IMR-90 (cell line): ENCODE measurements around the gene PSEN1. TPM values are rescaled to one million over a fixed set of nuclear protein-coding genes. Genes with fewer than 3 reads are reported as not detected.
A peak's percentile ranks its signal among the peaks of the same experiment; 100 is the strongest.

ENCODE experiments used
- ATAC-seq: fragments of 200-7000 bp; cut with Tn5 transposase; 2 replicates; pipeline ENCODE4 v1.9.1; 2020; ENCODE audit warnings: low read depth, mild to moderate bottlenecking, moderate library complexity
- BruUV-seq: library from RNA; stranded (reverse); fragments of 400-500 nt; replicated peaks from 2 replicates; lab custom pipeline; 2021; lab: Mats Ljungman, UMichigan
- CTCF ChIA-PET: fragments of 300-600 bp; formaldehyde crosslinking; extraction: SDS; loops from one replicate; lab custom pipeline; 2021; ENCODE audit warnings: antibody characterized with exemption; lab: Yijun Ruan, JAX
- POLR2A ChIA-PET: fragments of 300-600 bp; sonication (Branson Sonifier 250); formaldehyde crosslinking; loops from one replicate; lab custom pipeline; 2022; ENCODE audit warnings: antibody characterized with exemption; ENCODE audit not compliant: unreplicated experiment; lab: Charles Lee
- DNase-seq: peaks from one replicate; pipeline ENCODE4 v3.0.0; 2013
- H2AFZ ChIP-seq: replicated peaks from 2 replicates; pipeline ENCODE3; 2013; ENCODE audit warnings: low read length, mild to moderate bottlenecking; ENCODE audit not compliant: poor library complexity
- H2AK5ac ChIP-seq: 2 replicates; pipeline ENCODE4 v1.6.1; 2013; ENCODE audit warnings: low read depth, low read length, inconsistent platforms
- H2AK9ac ChIP-seq: replicated peaks from 2 replicates; pipeline ENCODE3; 2013; ENCODE audit warnings: mild to moderate bottlenecking, low read depth, low read length, moderate library complexity; ENCODE audit not compliant: poor library complexity
- H2BK120ac ChIP-seq: 2 replicates; pipeline ENCODE4 v1.6.1; 2013; ENCODE audit warnings: low read depth, low read length, inconsistent platforms
- H2BK15ac ChIP-seq: 3 replicates; pipeline ENCODE4 v1.6.1; 2013; ENCODE audit warnings: low read depth, low read length, inconsistent platforms
- H2BK20ac ChIP-seq: 2 replicates; pipeline ENCODE4 v1.6.1; 2013; ENCODE audit warnings: low read depth, mild to moderate bottlenecking, inconsistent platforms, low read length, moderate library complexity
- H2BK5ac ChIP-seq: 2 replicates; pipeline ENCODE4 v1.6.1; 2013; ENCODE audit warnings: mild to moderate bottlenecking, low read depth, low read length, inconsistent platforms; ENCODE audit not compliant: poor library complexity, severe bottlenecking
- H3K14ac ChIP-seq: replicated peaks from 2 replicates; pipeline ENCODE4 v1.6.1; 2013; ENCODE audit warnings: low read depth, low read length, inconsistent platforms
- H3K18ac ChIP-seq: 2 replicates; pipeline ENCODE4 v1.6.1; 2013; ENCODE audit warnings: low read depth, low read length, control low read depth
- H3K23ac ChIP-seq: 2 replicates; pipeline ENCODE4 v1.6.1; 2013; ENCODE audit warnings: low read depth, low read length, inconsistent platforms
- H3K27ac ChIP-seq: 2 replicates; pipeline ENCODE4 v1.5.1; 2013; ENCODE audit warnings: mild to moderate bottlenecking, control low read depth, low read length; ENCODE audit not compliant: insufficient read depth
- H3K27me3 ChIP-seq: 2 replicates; pipeline ENCODE4 v1.6.1; 2013; ENCODE audit warnings: low read length; ENCODE audit not compliant: control insufficient read depth, insufficient read depth
- H3K36me3 ChIP-seq: 2 replicates; pipeline ENCODE4 v1.6.1; 2013; ENCODE audit warnings: low read length, mixed read lengths; ENCODE audit not compliant: control insufficient read depth, insufficient read depth
- H3K4ac ChIP-seq: 2 replicates; pipeline ENCODE4 v1.6.1; 2013; ENCODE audit warnings: low read depth, low read length, inconsistent platforms
- H3K4me1 ChIP-seq: 2 replicates; pipeline ENCODE4 v1.6.1; 2013; ENCODE audit warnings: low read length, mixed read lengths; ENCODE audit not compliant: control insufficient read depth, insufficient read depth
- H3K4me2 ChIP-seq: 2 replicates; pipeline ENCODE4 v1.6.1; 2013; ENCODE audit warnings: low read depth, mild to moderate bottlenecking, control low read depth, low read length, moderate library complexity
- H3K4me3 ChIP-seq: 2 replicates; pipeline ENCODE4 v1.5.1; 2013; ENCODE audit warnings: low read depth, mild to moderate bottlenecking, control low read depth, low read length, moderate library complexity; ENCODE audit not compliant: insufficient read depth
- H3K56ac ChIP-seq: 2 replicates; pipeline ENCODE4 v1.6.1; 2013; ENCODE audit warnings: low read length, inconsistent platforms; ENCODE audit not compliant: insufficient read depth; ENCODE audit errors: extremely low read depth
- H3K79me1 ChIP-seq, 2 experiments: 2 replicates each; pipeline ENCODE4 v1.6.1; 2013; ENCODE audit warnings: low read length in 2 of 2, inconsistent platforms in 1 of 2, low read depth in 1 of 2
- H3K9ac ChIP-seq: 2 replicates; pipeline ENCODE4 v1.6.1; 2013; ENCODE audit warnings: low read depth, low read length, control low read depth
- H3K9me1 ChIP-seq: 2 replicates; pipeline ENCODE4 v1.6.1; 2013; ENCODE audit warnings: low read length, inconsistent platforms; ENCODE audit not compliant: insufficient read depth
- H3K9me3 ChIP-seq: 2 replicates; pipeline ENCODE4 v1.6.1; 2013; ENCODE audit warnings: low read length; ENCODE audit not compliant: control insufficient read depth, insufficient read depth
- H4K20me1 ChIP-seq: 2 replicates; pipeline ENCODE4 v1.6.1; 2013; ENCODE audit warnings: low read length, inconsistent platforms; ENCODE audit not compliant: insufficient read depth
- H4K5ac ChIP-seq: 2 replicates; pipeline ENCODE4 v1.6.1; 2013; ENCODE audit warnings: mild to moderate bottlenecking, low read depth, low read length, control low read depth
- H4K8ac ChIP-seq, 2 experiments: 2 replicates each; pipeline ENCODE4 v1.6.1; 2013; ENCODE audit warnings: low read depth in 2 of 2, low read length in 2 of 2, control low read depth in 1 of 2, inconsistent platforms in 1 of 2
- H4K91ac ChIP-seq: 2 replicates; pipeline ENCODE4 v1.6.1; 2013; ENCODE audit warnings: low read depth, low read length, inconsistent platforms; ENCODE audit not compliant: insufficient read depth
- BHLHE40 ChIP-seq: fragments of 150-350 bp; IDR thresholded peaks from 2 replicates; pipeline ENCODE4 v1.6.1; 2016; ENCODE audit warnings: mild to moderate bottlenecking, low read depth, low read length
- CEBPB ChIP-seq: IDR thresholded peaks from 2 replicates; pipeline ENCODE4 v1.6.1; 2012; ENCODE audit warnings: low read depth, low read length, improper control_type of control experiment
- CHD1 ChIP-seq: IDR thresholded peaks from 2 replicates; pipeline ENCODE4 v1.6.1; 2012; ENCODE audit warnings: low read depth, low read length, improper control_type of control experiment
- CTCF ChIP-seq: conservative IDR thresholded peaks from 2 replicates; pipeline ENCODE4 v1.5.1; 2012; ENCODE audit warnings: mild to moderate bottlenecking, low read depth, low read length, improper control_type of control experiment
- ELK1 ChIP-seq: fragments of 150-350 bp; IDR thresholded peaks from 2 replicates; pipeline ENCODE4 v1.6.1; 2016; ENCODE audit warnings: low read depth, mild to moderate bottlenecking, low read length, moderate library complexity, borderline replicate concordance
- FOS ChIP-seq: fragments of 150-350 bp; IDR thresholded peaks from 2 replicates; pipeline ENCODE4 v1.6.1; 2016; ENCODE audit warnings: low read depth, low read length
- MAFK ChIP-seq: IDR thresholded peaks from 2 replicates; pipeline ENCODE4 v1.6.1; 2012; ENCODE audit warnings: low read depth, low read length, improper control_type of control experiment
- MAZ ChIP-seq: IDR thresholded peaks from 2 replicates; pipeline ENCODE4 v1.6.1; 2012; ENCODE audit warnings: low read depth, mild to moderate bottlenecking, low read length, improper control_type of control experiment, moderate library complexity, borderline replicate concordance
- MXI1 ChIP-seq: IDR thresholded peaks from 2 replicates; pipeline ENCODE4 v1.6.1; 2012; ENCODE audit warnings: low read depth, mild to moderate bottlenecking, low read length, moderate library complexity, borderline replicate concordance
- NFE2L2 ChIP-seq: fragments of 150-350 bp; IDR thresholded peaks from 2 replicates; pipeline ENCODE4 v1.6.1; 2016; ENCODE audit warnings: low read depth, mild to moderate bottlenecking, low read length
- POLR2A ChIP-seq: IDR thresholded peaks from 2 replicates; pipeline ENCODE4 v1.6.1; 2012; ENCODE audit warnings: mild to moderate bottlenecking, low read depth, low read length
- RAD21 ChIP-seq: IDR thresholded peaks from 2 replicates; pipeline ENCODE4 v1.6.1; 2012; ENCODE audit warnings: low read length, improper control_type of control experiment
- RCOR1 ChIP-seq: IDR thresholded peaks from 2 replicates; pipeline ENCODE4 v1.6.1; 2012; ENCODE audit warnings: mild to moderate bottlenecking, low read length, improper control_type of control experiment; ENCODE audit not compliant: insufficient replicate concordance
- RFX5 ChIP-seq: IDR thresholded peaks from 2 replicates; pipeline ENCODE4 v1.8.0; 2012; ENCODE audit warnings: low read depth, mild to moderate bottlenecking, low read length, moderate library complexity
- SMC3 ChIP-seq: fragments of 150-350 bp; IDR thresholded peaks from 2 replicates; pipeline ENCODE4 v1.6.1; 2016; ENCODE audit warnings: low read depth, mild to moderate bottlenecking, antibody characterized with exemption, low read length, moderate library complexity
- USF2 ChIP-seq: fragments of 150-350 bp; IDR thresholded peaks from 2 replicates; pipeline ENCODE4 v1.6.1; 2017; ENCODE audit warnings: mild to moderate bottlenecking, antibody characterized with exemption, low read length, low read depth
- WGBS, 2 experiments: methylation state at CpG; one replicate each; pipeline versions ENCODE4 v1.1.5 to v1.1.7; 2013; ENCODE audit warnings: missing lambda C conversion rate in 2 of 2; ENCODE audit not compliant: insufficient read length in 1 of 2; ENCODE audit errors: extremely low coverage in 2 of 2; 5-methylcytosine and 5-hydroxymethylcytosine counted together
- dilution Hi-C: fragments of 300-500 bp; cut with HindIII; formaldehyde crosslinking; loops from one replicate; pipeline ENCODE4 v1.14.3; 2018; ENCODE audit warnings: low sequenced_read_pairs; ENCODE audit not compliant: unreplicated experiment
- in situ Hi-C: fragments of 300-500 bp; cut with MboI; formaldehyde crosslinking; loops from 3 replicates; pipeline ENCODE4 v1.14.3; 2019; ENCODE audit warnings: low sequenced_read_pairs, inconsistent platforms, mixed read lengths
- intact Hi-C: fragments of 100-400 bp; cut with micrococcal nuclease; formaldehyde crosslinking; loops from 2 replicates; pipeline ENCODE4 v1.10.0; 2022
- polyA plus RNA-seq, 3 experiments: library from polyadenylated mRNA; depleted of rRNA; stranded (reverse); fragments of >200 nt; gene quantifications; 2 replicates each; pipeline ENCODE4 v1.2.3, GENCODE V29; 2012; ENCODE audit warnings: low replicate concordance in 1 of 3
- total RNA-seq: library from RNA; depleted of rRNA; stranded (reverse); fragments of >200 nt; gene quantifications from 2 replicates; pipeline ENCODE4 v1.2.3, GENCODE V29; 2012

The PSEN1 gene
- total and polyA plus RNA-seq, 2 of the 4 experiments (the other 2 are of a cell fraction), result 14.8 to 62.7 TPM

- Histone ChIP-seq H3K4me1 (no peaks in the 10 kb centered on the region), H4K20me1 (no peaks in the 10 kb centered on the region; the same call in 1 of the 2 replicates), H4K5ac (no peak overlapping the region), H3K9me1 (no peaks in the 10 kb centered on the region), H3K79me1 (no peaks in the 10 kb centered on the region), H3K56ac (no peak overlapping the region), H3K18ac (no peak overlapping the region), H4K91ac (no peak overlapping the region), H2AK5ac (no peak overlapping the region), H2BK20ac (no peak overlapping the region), H3K4me2 (no peak overlapping the region), H3K14ac (no peak overlapping the region), H3K27me3 (no peaks in the 10 kb centered on the region; the same call in 1 of the 2 replicates), H3K9me3 (no peaks in the 10 kb centered on the region), H3K4ac (no peak overlapping the region), H2BK5ac (no peak overlapping the region), H3K36me3 (no peaks in the 10 kb centered on the region), H2AK9ac (peak overlapping the region; percentile 65), H4K8ac (no peak overlapping the region), H2BK120ac (no peak overlapping the region), H3K9ac (no peak overlapping the region), H3K27ac (no peak overlapping the region), H3K23ac (no peak overlapping the region; the same call in 1 of the 2 replicates), H2AFZ (no peak overlapping the region), H3K4me3 (no peak overlapping the region), H2BK15ac (no peak overlapping the region)
- intact Hi-C loops, result no loop called here
- ChIA-PET CTCF (no interaction called here), POLR2A (no interaction called here)
- no peak for ATAC-seq
- in situ Hi-C loops, result no loop called here
- 76% methylated on average over 2 of the region's 9 CpGs; no CpG with 5 or more reads in 1 of the 2 experiments for WGBS, 2 experiments
- dilution Hi-C loops, result no loop called here
- TF ChIP-seq RFX5 (no peak), CHD1 (no peak), MAFK (no peak), USF2 (no peak), CEBPB (no peak), ELK1 (no peak), SMC3 (no peak), BHLHE40 (no peak), MAZ (no peak), RAD21 (no peak), FOS (no peak), RCOR1 (no peak), POLR2A (no peak), MXI1 (no peak), NFE2L2 (no peak), CTCF (no peak)
- no peak for DNase-seq
- no TSS peak for BruUV-seq
Observed at GRCh38 chr14:73259837-73260236, 123.5 kb downstream of the PSEN1 start.
